HG02610 (cell line): Measurements from ENCODE around the gene CLEC4C.

Experiments
- ATAC-seq: cut with Tn5 transposase; IDR thresholded peaks from one replicate; pipeline ENCODE4 v1.9.1; 2021; ENCODE audit warnings: mild to moderate bottlenecking, moderate library complexity; ENCODE audit not compliant: unreplicated experiment

Gene CLEC4C

DNA sequence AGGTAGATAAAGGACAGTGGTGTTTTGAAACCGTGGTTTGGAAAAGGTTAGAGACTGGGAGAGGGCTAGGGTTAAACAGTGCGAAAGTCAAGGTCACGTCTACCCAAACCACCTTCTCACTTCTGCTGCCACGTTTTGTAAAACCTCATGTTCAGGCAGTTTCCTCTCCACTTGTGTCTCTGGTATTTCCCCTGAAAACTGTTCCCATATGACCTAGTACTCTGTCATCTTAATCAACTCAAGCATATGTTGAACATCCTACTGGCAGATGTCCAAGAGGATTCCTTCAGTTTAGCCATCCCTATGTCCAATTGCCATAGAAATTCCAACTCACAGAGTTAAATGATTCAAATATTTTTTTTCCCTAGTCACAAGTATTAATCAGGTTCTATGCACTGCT, 17.4 kb downstream of the CLEC4C start:
- ATAC-seq = no peak

DNA sequence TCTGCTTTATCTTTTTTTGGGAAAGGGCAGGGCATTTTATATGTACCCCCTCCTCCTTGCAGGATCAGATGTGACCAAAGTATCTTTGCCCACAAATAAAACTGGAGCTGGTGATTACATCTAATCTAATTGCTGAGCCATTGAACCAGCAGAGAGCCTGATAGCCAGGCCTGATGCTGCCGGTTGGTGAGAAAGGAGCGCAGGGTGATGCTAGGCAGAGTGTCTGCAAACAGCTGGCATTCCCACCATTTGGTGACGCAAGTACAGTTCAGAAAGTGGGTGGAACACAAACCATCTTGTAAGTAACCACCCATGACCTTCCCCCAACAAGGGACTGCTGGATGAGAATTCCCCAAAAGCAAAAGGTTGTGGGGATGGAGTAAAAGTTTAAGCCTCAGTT, 23.2 kb downstream of the CLEC4C start:
- no peak for ATAC-seq

- ATAC-seq = no peak
Measured at GRCh38 chr12:7719946-7720730, 27.0 kb downstream of the CLEC4C start.

GRCh38 chr12:7716381-7716780, 30.8 kb downstream of the CLEC4C start:
- ATAC-seq = no peak

DNA sequence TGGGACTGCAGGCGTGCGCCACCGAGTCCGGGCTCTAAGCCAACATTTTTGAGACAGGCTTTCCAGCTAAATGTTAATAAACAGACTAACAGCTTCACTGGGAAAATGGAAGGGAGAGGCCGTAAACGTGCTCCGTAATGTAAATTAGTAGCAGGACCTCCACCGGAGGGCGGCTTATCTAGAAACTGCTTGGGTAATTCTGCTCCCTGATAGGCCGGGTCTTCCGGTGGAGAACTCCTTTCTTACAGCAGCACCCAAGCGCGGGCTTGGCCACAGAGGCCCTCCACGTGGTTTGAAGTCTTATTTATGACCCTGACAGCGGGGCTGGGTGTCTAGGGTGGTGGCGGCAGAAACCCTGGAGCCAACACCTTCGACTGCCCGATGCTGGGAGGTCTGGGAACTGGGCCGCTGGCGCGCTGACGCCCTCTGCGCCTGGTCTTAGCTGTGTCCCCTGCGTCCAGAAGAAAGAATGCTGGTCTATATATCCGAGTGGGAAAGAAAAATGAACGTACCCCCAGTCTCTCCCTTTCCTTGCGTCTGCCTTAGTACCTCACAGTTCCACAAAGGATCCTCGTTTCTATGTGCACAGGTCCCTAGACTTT, 34.2 kb downstream of the CLEC4C start:
- ATAC-seq = no peak

DNA sequence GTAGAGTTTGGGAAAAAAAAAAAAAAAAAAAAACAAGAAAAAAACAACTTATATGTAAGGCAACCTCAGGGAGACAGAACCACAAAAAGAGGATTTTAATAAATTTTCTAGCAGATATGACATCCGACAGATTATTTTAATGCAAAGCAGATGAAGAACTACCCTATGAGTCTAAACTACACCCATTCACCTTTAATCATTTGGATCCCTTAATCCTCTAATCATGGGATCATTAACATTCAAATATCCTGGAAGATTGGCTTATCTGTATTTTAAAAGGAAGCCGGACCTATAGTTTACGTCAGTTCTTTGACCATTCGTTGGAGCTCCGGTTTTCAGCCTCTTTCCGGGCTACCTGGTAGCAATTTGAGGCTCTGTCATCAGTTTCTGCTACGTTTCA, 36.0 kb downstream of the CLEC4C start, which contains the start of gene DPPA3:
Gene DPPA3, plus strand, starts transcription at position 301 of the 400 bp plus-strand sequence. CDS start 138 bp downstream, outside the sequence.
- ATAC-seq = no peak

- ATAC-seq = no peak
Measured at GRCh38 chr12:7709969-7710675, 37.1 kb downstream of the CLEC4C start.

DNA sequence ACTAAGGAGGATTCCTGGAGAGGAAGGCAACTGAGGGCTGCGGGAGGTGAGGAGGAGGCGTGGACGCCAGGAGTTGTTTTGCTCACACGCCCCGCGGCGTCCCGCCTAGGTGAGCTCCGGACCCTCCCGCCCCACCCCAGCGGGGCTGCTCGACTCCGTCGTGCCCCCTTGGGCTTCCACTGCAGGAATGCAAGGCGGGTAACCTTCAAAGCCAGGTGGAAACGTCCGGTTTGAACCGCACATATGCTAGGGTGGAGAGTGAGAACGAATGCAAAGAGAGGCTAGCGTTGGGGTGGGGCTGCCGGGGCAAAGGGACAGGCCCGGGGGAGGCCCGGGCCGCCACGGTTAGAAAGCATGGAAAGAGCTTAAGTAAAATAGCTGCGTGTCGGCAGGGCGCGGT, 41.3 kb downstream of the CLEC4C start:
- ATAC-seq = no peak

DNA sequence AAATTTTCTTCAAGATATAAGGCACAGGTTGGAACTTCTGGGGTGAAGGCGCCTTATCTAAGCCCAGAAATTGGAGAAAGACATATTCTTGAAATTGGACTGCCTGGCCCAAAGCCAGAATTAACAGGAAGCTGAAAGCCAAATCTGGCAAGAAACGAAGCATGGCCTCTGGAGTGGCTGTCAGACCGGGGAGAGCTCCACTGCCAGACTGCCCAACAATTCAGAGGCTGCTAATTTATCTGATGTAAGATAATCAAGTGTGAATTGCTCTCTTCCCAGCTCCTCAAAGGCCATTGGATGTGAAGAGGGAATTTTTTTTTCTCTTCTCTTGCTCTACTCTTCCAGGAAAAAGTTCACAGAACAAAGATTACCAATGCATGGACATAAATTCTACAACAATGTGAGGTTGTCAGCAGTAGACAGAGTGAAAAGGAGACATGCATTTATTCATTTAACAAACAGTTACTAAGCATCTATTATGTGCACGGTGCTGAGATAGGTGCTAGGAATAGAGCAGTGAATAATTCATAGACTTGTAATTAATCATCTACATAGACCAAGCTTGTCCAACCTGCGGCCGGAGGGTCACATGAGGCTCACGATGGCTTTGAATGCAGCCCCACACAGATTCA, 51.5 kb downstream of the CLEC4C start, which contains the start of gene GDF3:
Gene GDF3, minus strand, starts transcription at position 210 of the 632 bp plus-strand sequence. Its CDS starts 47 bp downstream, at position 163.
- no peak for ATAC-seq

- no peak for ATAC-seq
Measured at GRCh38 chr12:7695237-7695560, 52.0 kb downstream of the CLEC4C start.

DNA sequence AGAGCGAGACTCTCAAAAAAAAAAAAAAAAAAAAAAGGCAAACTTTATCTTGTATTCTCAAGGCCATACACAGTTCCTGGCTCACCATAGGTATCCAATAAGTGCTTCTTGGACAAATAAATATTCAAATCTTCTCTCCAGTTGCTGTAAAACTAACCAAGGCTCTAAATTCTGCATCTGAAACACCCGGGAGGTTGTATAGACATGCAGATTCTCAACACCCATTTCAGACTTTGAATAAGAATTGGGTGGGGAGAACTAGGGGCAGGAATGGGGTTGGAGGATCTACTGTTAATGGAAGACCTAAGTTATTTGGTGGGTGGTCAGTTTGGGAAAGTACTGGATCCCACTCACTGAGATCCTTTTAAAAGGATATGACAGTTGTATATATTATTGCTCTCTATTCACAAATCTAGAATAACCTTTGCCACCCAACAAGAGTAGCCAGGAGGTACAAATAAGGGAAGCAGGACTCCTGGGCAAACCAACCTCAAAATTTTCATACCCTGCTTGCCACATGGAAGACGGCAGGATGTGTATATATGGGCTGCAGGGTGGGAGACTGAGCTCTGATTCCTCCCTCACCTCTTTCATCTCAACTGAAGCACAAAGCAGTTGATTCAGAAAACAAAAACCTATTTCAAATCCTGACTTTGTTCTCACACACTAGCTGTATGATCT, 52.5 kb downstream of the CLEC4C start:
- no peak for ATAC-seq

GRCh38 chr12:7693793-7694192, 53.4 kb downstream of the CLEC4C start:
- no peak for ATAC-seq

GRCh38 chr12:7681535-7681934, 65.6 kb downstream of the CLEC4C start:
- no peak for ATAC-seq
